Panc1 (cell line): ENCODE measurements around the gene ITGA2. TPM values are rescaled to one million over a fixed set of nuclear protein-coding genes. Genes with fewer than 3 reads are reported as not detected.

Experiments
- ATAC-seq: fragments of 200-7000 bp; cut with Tn5 transposase; 2 replicates; pipeline ENCODE4 v1.9.1; 2020; ENCODE audit warnings: mild to moderate bottlenecking, moderate library complexity
- BruUV-seq: library from RNA; stranded (reverse); fragments of 400-500 nt; replicated peaks from 2 replicates; lab custom pipeline; 2021; lab: Mats Ljungman, UMichigan
- CTCF ChIA-PET: fragments of 300-600 bp; sonication (Branson Sonifier 250); formaldehyde crosslinking; loops from one replicate; lab custom pipeline; 2022; ENCODE audit warnings: antibody characterized with exemption; lab: Charles Lee
- POLR2A ChIA-PET: fragments of 300-600 bp; sonication (Branson Sonifier 250); formaldehyde crosslinking; loops from one replicate; lab custom pipeline; 2022; ENCODE audit warnings: antibody characterized with exemption; lab: Charles Lee
- DNase-seq: peaks from one replicate; pipeline ENCODE4 v3.0.0-alpha.2; 2010; ENCODE audit warnings: low read depth, low spot score
- H3K27ac ChIP-seq: 2 replicates; pipeline ENCODE4 v1.5.1; 2011; ENCODE audit warnings: mild to moderate bottlenecking, low read length, inconsistent platforms
- H3K27me3 ChIP-seq: fragments of 200-500 bp; sonication (Bioruptor generic); 2 replicates; pipeline ENCODE4 v1.6.0; 2014; ENCODE audit warnings: low read length, inconsistent platforms; ENCODE audit not compliant: control insufficient read depth, insufficient read depth
- H3K36me3 ChIP-seq: fragments of 200-500 bp; sonication (Bioruptor generic); 2 replicates; pipeline ENCODE4 v1.5.1; 2014; ENCODE audit warnings: inconsistent platforms, mild to moderate bottlenecking, low read length, moderate library complexity; ENCODE audit not compliant: control insufficient read depth, insufficient read depth
- H3K4me1 ChIP-seq: 2 replicates; pipeline ENCODE4 v1.5.1; 2011; ENCODE audit warnings: inconsistent platforms, mild to moderate bottlenecking, low read length, moderate library complexity; ENCODE audit not compliant: control insufficient read depth, insufficient read depth
- H3K4me3 ChIP-seq, 2 experiments: 2 replicates each; pipeline ENCODE4 v1.5.1; 2011 to 2012; ENCODE audit warnings: low read depth in 2 of 2, low read length in 2 of 2, mild to moderate bottlenecking in 2 of 2, inconsistent platforms in 1 of 2, moderate library complexity in 1 of 2
- H3K9me3 ChIP-seq: fragments of 200-500 bp; sonication (Bioruptor generic); 2 replicates; pipeline ENCODE4 v1.5.1; 2014; ENCODE audit warnings: low read depth, mild to moderate bottlenecking, inconsistent platforms, low read length, moderate library complexity; ENCODE audit not compliant: control insufficient read depth, insufficient read depth
- CTCF ChIP-seq: fragments of 450-650 bp; IDR thresholded peaks from 2 replicates; pipeline ENCODE4 v1.5.1; 2017; ENCODE audit warnings: mild to moderate bottlenecking
- POLR2AphosphoS5 ChIP-seq: IDR thresholded peaks from 2 replicates; pipeline ENCODE4 v1.6.1; 2012; ENCODE audit warnings: mild to moderate bottlenecking, low read depth, low read length, moderate library complexity
- REST ChIP-seq, 2 experiments: IDR thresholded peaks; 2 replicates each; pipeline ENCODE4 v1.6.1; 2011 to 2012; ENCODE audit warnings: low read depth in 2 of 2, control low read depth in 1 of 2, low read length in 1 of 2, mild to moderate bottlenecking in 1 of 2, moderate library complexity in 1 of 2; ENCODE audit not compliant: insufficient read depth in 1 of 2
- SIN3A ChIP-seq: IDR thresholded peaks from 2 replicates; pipeline ENCODE4 v1.6.1; 2012; ENCODE audit warnings: low read depth, mild to moderate bottlenecking, low read length, moderate library complexity, borderline replicate concordance; ENCODE audit not compliant: insufficient read depth
- TCF7L2 ChIP-seq: IDR thresholded peaks from 2 replicates; pipeline ENCODE4 v1.6.1; 2011; ENCODE audit warnings: mild to moderate bottlenecking, low read depth, low read length, inconsistent platforms
- in situ Hi-C: cut with HindIII; loops from 2 replicates; pipeline ENCODE4 v1.10.0; 2016; ENCODE audit warnings: low sequenced_read_pairs, low pct_unique_long_range_greater_than_20kb
- intact Hi-C: fragments of 100-400 bp; cut with micrococcal nuclease; formaldehyde crosslinking; loops from one replicate; pipeline ENCODE4 v1.10.0; 2022; ENCODE audit not compliant: unreplicated experiment
- total RNA-seq: library from RNA; stranded (reverse); gene quantifications from one replicate; pipeline ENCODE4 v1.2.1, GENCODE V29; 2021; ENCODE audit not compliant: unreplicated experiment

Gene ITGA2
- total RNA-seq, 1 experiment from 2014 or later = 41.8 TPM

- Histone ChIP-seq H3K27ac (no peak overlapping the region), H3K27me3 (no peaks in the 10 kb centered on the region), H3K4me1 (peaks cover 17% of the 10 kb centered on the region), H3K4me3 (no peak overlapping the region), H3K36me3 (peaks cover 8% of the 10 kb centered on the region; the same call in 1 of the 2 replicates), H3K9me3 (no peaks in the 10 kb centered on the region)
- no peak for ATAC-seq
- BruUV-seq = no TSS peak
- in situ Hi-C loops (no loop called here), intact Hi-C loops (no loop called here)
- no peak for TF ChIP-seq SIN3A
- TF ChIP-seq CTCF = no peak
- TF ChIP-seq TCF7L2 = no peak
- no peak for TF ChIP-seq POLR2AphosphoS5
- no peak for TF ChIP-seq REST (IDR thresholded peaks at IDR 0.05; ENCODE audit: insufficient read depth in 1 of 2, low read depth in 2 of 2, low read length in 1 of 2)
- DNase-seq = no peak
- ChIA-PET CTCF (no interaction called here), POLR2A (interaction anchor here (0.6 kb wide), 1 partner anchor 508 kb away, joined by 3 read pairs; no protein-coding TSS in a partner anchor)
These were observed 116.6 kb downstream of the ITGA2 start for GRCh38 chr5:53105611-53106300.

- no peak for ATAC-seq
- in situ Hi-C loops (no loop called here), intact Hi-C loops (no loop called here)
These were observed 119.9 kb downstream of the ITGA2 start for GRCh38 chr5:53109056-53109442.

More at GRCh38 chr5:53109056-53109442, 119.9 kb downstream of the ITGA2 start:
- H3K4me1 ChIP-seq = peaks cover 17% of the 10 kb centered on the region
- no peaks in the 10 kb centered on the region for H3K36me3 ChIP-seq
- peak overlapping the region; percentile 70 to 95 for H3K4me3 ChIP-seq
- H3K27ac ChIP-seq = peak overlapping the region; percentile 90
- TF ChIP-seq SIN3A (no peak), TCF7L2 (no peak), POLR2AphosphoS5 (no peak), REST (IDR thresholded peaks at IDR 0.05; ENCODE audit: insufficient read depth in 1 of 2, low read depth in 2 of 2, low read length in 1 of 2) (no peak), CTCF (no peak)
- BruUV-seq = TSS peak; percentile 70
- CTCF ChIA-PET = interaction anchor here (0.6 to 1.0 kb wide), 3 partner anchors 161 to 1394 kb away, joined by 3 to 12 read pairs (median 3); no protein-coding TSS in a partner anchor
- POLR2A ChIA-PET = no interaction called here
- H3K9me3 ChIP-seq = no peaks in the 10 kb centered on the region
- DNase-seq = no peak
- no peaks in the 10 kb centered on the region for H3K27me3 ChIP-seq
